Stimulated activated CD4-positive, alpha-beta T cell treated with anti-CD3 and anti-CD28 coated beads, Interleukin-15, amount 100 ng/mL, for 24 hours (primary cell): ENCODE results near the gene SLC44A1.

Experiments
- DNase-seq: peaks from one replicate; pipeline ENCODE4 v3.0.0-alpha.2; 2020

The SLC44A1 gene

GRCh38 chr9:105396901-105397300 lies 152.4 kb downstream of the SLC44A1 start:
- DNase-seq: no peak

- no peak for DNase-seq
These were observed 154.7 kb downstream of the SLC44A1 start for GRCh38 chr9:105399117-105399516.

- no peak for DNase-seq
These were observed 157.2 kb downstream of the SLC44A1 start for GRCh38 chr9:105401651-105402050.

GRCh38 chr9:105403552-105404248 lies 159.2 kb downstream of the SLC44A1 start:
- no peak for DNase-seq

- peak; percentile 61 for DNase-seq
These were observed 161.2 kb downstream of the SLC44A1 start for GRCh38 chr9:105405514-105406131.

- no peak for DNase-seq
These were observed 161.9 kb downstream of the SLC44A1 start for GRCh38 chr9:105406369-105406768.

GRCh38 chr9:105413525-105413924 lies 169.1 kb downstream of the SLC44A1 start:
- no peak for DNase-seq

GRCh38 chr9:105414947-105415661 lies 170.7 kb downstream of the SLC44A1 start:
- DNase-seq: peak; percentile 58

- DNase-seq: no peak
These were observed 171.2 kb downstream of the SLC44A1 start for GRCh38 chr9:105415662-105415980.

- DNase-seq: no peak
These were observed 172.4 kb downstream of the SLC44A1 start for GRCh38 chr9:105416840-105417239.

GRCh38 chr9:105418588-105419500 lies 174.4 kb downstream of the SLC44A1 start:
- DNase-seq: no peak

GRCh38 chr9:105419816-105420597 lies 175.6 kb downstream of the SLC44A1 start:
- no peak for DNase-seq

- no peak for DNase-seq
These were observed 176.7 kb downstream of the SLC44A1 start for GRCh38 chr9:105421154-105421553.

GRCh38 chr9:105421864-105422263 lies 177.4 kb downstream of the SLC44A1 start:
- DNase-seq: no peak

- DNase-seq: no peak
These were observed 181.5 kb downstream of the SLC44A1 start for GRCh38 chr9:105425816-105426433.

GRCh38 chr9:105426657-105427056 lies 182.2 kb downstream of the SLC44A1 start:
- no peak for DNase-seq

- no peak for DNase-seq
These were observed 187.2 kb downstream of the SLC44A1 start for GRCh38 chr9:105431424-105432246.

GRCh38 chr9:105432247-105432842 lies 187.9 kb downstream of the SLC44A1 start:
- no peak for DNase-seq

- no peak for DNase-seq
These were observed 191.0 kb downstream of the SLC44A1 start for GRCh38 chr9:105435453-105435852.

- DNase-seq: no peak
These were observed 192.3 kb downstream of the SLC44A1 start for GRCh38 chr9:105436783-105437182.
